ENCODE results near the gene ZMIZ1. TPM values are rescaled to one million over a fixed set of nuclear protein-coding genes. Genes with fewer than 3 reads are reported as not detected.

The ZMIZ1 gene
- total and polyA plus RNA-seq, 4 donors = 3.9 to 19.1 (median 9.8) TPM

GRCh38 chr10:79162861-79163665 lies 94.3 kb downstream of the ZMIZ1 start:
- Histone ChIP-seq H3K9ac (ENCODE audit: low read depth in 1 of 2, low read length in 2 of 2) (no peak overlapping the region), H3K27me3 (ENCODE audit: control insufficient read depth in 4 of 4, insufficient read depth in 4 of 4, low read length in 3 of 4) (no peaks in the 10 kb centered on the region), H3K27ac (ENCODE audit: low read depth in 1 of 2, low read length in 2 of 2) (no peak overlapping the region), H3K9me3 (ENCODE audit: control insufficient read depth in 4 of 4, low read length in 3 of 4) (no peaks in the 10 kb centered on the region), H3K4me1 (ENCODE audit: control insufficient read depth in 4 of 4, insufficient read depth in 4 of 4, low read length in 3 of 4) (peaks cover 13 to 37% (median 25%) of the 10 kb centered on the region in 4 donors), H3K4me3 (ENCODE audit: low read depth in 1 of 3, low read length in 3 of 3) (no peak overlapping the region), H3K36me3 (ENCODE audit: control insufficient read depth in 4 of 4, insufficient read depth in 3 of 4, low read depth in 1 of 4, low read length in 3 of 4) (peaks cover 0 to 12% (median 4%) of the 10 kb centered on the region in 4 donors)
- no peak for TF ChIP-seq SP1 (IDR thresholded peaks at IDR 0.05)
- peak in 1 of 2 donors; percentile 54 for TF ChIP-seq RXRA (IDR thresholded peaks at IDR 0.05)
- TF ChIP-seq GABPA (IDR thresholded peaks at IDR 0.05 in 1 of 2, conservative IDR thresholded peaks at IDR 0.05 in 1 of 2) = no peak
- TF ChIP-seq NR2F2 (IDR thresholded peaks at IDR 0.05) = peak; percentile 53
- TF ChIP-seq HNF4A (conservative IDR thresholded peaks at IDR 0.05) = peak; percentile 8 to 23
- TF ChIP-seq EGR1 (IDR thresholded peaks at IDR 0.05; ENCODE audit: low read depth in 2 of 2) = no peak
- 65% methylated on average over 17 of the region's 17 CpGs for WGBS
- DNase-seq (ENCODE audit: low spot score) = no peak

GRCh38 chr10:79163666-79163975 lies 94.9 kb downstream of the ZMIZ1 start:
- no peak for TF ChIP-seq HNF4G (IDR thresholded peaks at IDR 0.05)
- no peak for TF ChIP-seq RAD21 (IDR thresholded peaks at IDR 0.05)
- no peak for TF ChIP-seq RXRA (IDR thresholded peaks at IDR 0.05)
- TF ChIP-seq REST (IDR thresholded peaks at IDR 0.05) = no peak
- TF ChIP-seq HNF4A (conservative IDR thresholded peaks at IDR 0.05) = no peak
- no peak for TF ChIP-seq JUND (IDR thresholded peaks at IDR 0.05)
- no peak for TF ChIP-seq FOXA1 (IDR thresholded peaks at IDR 0.05)
- no peak for TF ChIP-seq ZBTB33 (IDR thresholded peaks at IDR 0.05)
- no peak for TF ChIP-seq MAX (IDR thresholded peaks at IDR 0.05)
- TF ChIP-seq ATF3 (IDR thresholded peaks at IDR 0.05) = no peak
- TF ChIP-seq GABPA (IDR thresholded peaks at IDR 0.05 in 1 of 2, conservative IDR thresholded peaks at IDR 0.05 in 1 of 2) = no peak
- TF ChIP-seq FOXA2 (IDR thresholded peaks at IDR 0.05) = no peak
- TF ChIP-seq YY1 (IDR thresholded peaks at IDR 0.05) = no peak
- no peak for TF ChIP-seq CTCF (IDR thresholded peaks at IDR 0.05; ENCODE audit: low read depth, low read length, missing input control)
- no peak for TF ChIP-seq TAF1 (conservative IDR thresholded peaks at IDR 0.05)
- TF ChIP-seq NR2F2 (IDR thresholded peaks at IDR 0.05) = no peak
- no peak for TF ChIP-seq SP1 (IDR thresholded peaks at IDR 0.05)
- TF ChIP-seq EGR1 (IDR thresholded peaks at IDR 0.05; ENCODE audit: low read depth in 2 of 2) = no peak
- WGBS = 92% methylated on average over 8 of the region's 8 CpGs
- Histone ChIP-seq H3K27ac (ENCODE audit: low read depth in 1 of 2, low read length in 2 of 2) (no peak overlapping the region), H3K9ac (ENCODE audit: low read depth in 1 of 2, low read length in 2 of 2) (no peak overlapping the region), H3K9me3 (ENCODE audit: control insufficient read depth in 4 of 4, low read length in 3 of 4) (no peaks in the 10 kb centered on the region), H3K4me3 (ENCODE audit: low read depth in 1 of 3, low read length in 3 of 3) (no peak overlapping the region), H3K36me3 (ENCODE audit: control insufficient read depth in 4 of 4, insufficient read depth in 3 of 4, low read depth in 1 of 4, low read length in 3 of 4) (peaks cover 0 to 15% (median 4%) of the 10 kb centered on the region in 4 donors), H3K4me1 (ENCODE audit: control insufficient read depth in 4 of 4, insufficient read depth in 4 of 4, low read length in 3 of 4) (peaks cover 8 to 31% (median 20%) of the 10 kb centered on the region in 4 donors), H3K27me3 (ENCODE audit: control insufficient read depth in 4 of 4, insufficient read depth in 4 of 4, low read length in 3 of 4) (no peaks in the 10 kb centered on the region)
- no peak for DNase-seq (ENCODE audit: low spot score)
